G401.6 (cell line): ENCODE measurements around the gene ELF2.
A peak's percentile ranks its signal among the peaks of the same experiment; 100 is the strongest.
"Not testable (repeated sequence)": the region's sequence is repeated elsewhere in the genome, so short reads cannot be mapped to it uniquely, and the experiment has no call there.

Experiments used
- FAIRE-seq: peaks from 2 replicates; lab custom pipeline; 2012; peaks lifted over from hg19 to GRCh38; lab: Jason Lieb, UNC

ELF2 gene

DNA sequence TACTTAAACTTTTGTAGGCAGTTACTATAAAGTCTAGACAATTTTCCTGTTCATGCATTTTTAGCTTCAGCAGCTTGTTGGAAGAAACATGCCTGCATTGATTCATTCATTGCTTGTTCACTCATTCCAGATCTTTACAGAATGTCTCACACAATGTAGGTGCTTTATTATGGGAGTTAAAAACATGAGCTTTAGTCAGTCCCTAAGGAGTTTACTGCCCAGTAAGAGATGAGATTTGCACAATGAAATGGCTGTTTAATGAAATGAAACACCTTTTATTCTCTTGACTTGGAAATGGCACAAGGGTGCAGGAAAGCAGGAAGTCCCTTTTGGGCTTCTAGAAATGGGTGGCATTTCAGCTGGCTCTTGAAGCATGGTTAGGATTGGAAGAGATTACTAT is 158.5 kb downstream of the ELF2 start:
- FAIRE-seq, result no peak

DNA sequence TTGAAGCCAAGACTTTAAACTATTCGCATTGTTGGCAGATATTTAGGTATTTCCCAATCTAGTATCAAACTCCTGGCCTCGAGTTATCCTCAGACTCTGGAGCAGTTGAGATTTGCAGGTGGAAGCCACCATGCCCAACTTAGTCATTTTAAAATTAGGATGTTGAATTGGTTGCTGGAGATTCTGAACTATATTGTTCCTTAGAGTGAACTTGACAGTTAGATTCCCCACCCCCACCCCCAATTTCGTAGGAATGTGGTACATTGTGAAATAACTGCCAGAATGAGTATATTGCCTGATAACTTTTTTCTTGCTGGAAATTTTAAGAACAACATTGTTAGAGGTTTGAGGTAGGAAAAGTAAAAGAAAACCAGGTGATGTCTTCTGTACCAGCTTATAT is 159.2 kb downstream of the ELF2 start:
- FAIRE-seq, result no peak

DNA sequence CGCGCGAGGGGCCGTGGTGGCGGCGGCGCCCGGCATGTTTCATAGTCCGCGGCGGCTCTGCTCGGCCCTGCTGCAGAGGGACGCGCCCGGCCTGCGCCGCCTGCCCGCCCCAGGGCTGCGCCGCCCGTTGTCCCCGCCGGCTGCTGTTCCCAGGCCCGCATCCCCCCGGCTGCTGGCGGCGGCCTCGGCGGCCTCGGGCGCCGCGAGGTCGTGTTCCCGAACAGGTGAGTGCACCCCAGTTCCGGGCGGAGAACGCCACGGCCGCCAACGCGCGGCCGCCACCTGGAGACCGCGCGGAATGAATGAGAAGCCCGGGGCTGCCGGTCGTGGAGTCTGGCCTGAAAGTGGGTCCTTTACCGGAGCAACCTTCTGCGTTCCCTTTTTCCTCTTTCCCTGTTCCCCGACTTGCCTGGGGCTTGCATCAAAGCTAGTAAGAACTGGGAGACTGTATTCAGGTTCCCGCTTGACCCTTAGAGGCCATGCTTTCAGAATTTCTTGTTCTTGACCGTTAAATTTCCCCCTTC is 161.0 kb downstream of the ELF2 start:
- no peak for FAIRE-seq

DNA sequence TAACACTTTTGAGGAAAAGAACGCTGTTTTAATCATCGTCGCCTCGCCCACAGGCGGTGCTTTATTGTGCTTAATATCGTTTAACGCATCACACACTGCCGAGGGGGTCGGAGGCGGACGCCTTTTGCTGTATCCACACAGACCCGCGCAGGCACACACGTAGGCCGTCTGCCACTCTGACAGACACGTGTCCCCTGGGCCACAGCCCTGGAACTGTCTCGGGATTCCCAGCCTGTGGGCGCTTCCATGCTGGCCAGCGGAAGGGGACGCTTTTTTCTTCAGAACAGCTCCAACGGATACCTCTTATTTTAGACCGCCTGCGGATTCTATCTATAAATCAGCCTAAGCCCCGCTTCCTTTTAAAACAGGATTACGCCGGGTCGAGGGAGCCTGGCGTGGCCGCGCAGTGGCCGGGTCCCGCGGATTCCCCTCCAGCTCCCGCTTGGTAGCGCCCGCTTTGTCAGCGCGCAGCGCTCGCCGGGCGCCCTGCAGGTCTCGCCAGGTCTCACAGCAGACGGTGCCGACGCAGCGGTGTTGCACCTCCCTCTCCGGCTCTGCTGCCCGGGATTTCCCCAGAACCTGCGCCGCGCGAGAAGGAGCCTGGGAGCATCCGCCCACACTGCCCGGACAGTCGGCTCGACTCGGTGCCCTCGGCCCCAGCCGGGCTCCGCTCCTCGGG is 161.6 kb downstream of the ELF2 start, which contains the start of gene NOCT:
TSS of gene NOCT (plus strand) at position 513 of the 679 bp plus-strand sequence. CDS start 201 bp downstream, outside the sequence.
- FAIRE-seq, result no peak

DNA sequence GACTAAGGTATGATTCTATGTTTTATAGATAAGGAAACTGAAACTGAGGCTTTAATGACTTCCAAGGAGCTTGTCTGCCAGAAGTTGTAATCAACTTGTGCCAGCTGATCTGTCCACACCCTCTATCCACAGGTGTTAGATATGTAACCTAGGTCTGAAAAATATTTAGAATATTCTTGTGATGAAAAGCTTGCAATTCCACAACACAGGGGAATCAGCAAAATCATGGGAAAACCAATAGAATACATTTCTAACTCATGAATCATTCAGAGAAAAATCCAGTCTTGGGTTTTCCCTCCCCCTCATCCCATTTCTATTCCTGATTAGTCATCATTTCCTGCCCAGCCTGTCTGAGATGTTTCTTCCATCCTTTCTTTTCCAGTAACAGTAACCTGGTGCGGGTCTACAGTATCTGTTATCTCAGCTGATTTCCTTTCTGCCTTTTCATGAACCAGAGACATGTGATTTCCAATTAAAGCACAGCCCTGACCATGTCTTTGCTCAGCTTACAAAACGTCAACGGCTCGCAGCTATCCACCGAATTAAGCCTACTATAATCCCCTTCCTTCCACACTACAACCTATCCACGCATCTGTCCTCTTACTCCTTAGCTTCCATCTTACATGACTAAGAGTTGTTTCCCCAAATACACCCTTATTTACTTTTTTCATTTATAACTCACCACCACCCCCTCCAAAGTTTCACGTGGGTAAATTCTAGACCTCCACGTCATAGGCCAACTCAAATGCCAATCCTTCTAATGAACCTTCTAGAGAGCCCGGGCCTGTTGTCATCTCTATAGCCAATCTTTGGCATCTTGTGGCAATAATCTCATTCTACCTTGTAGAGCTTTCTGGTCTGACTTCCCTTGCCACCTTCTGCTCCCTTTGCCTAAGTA is 162.4 kb downstream of the ELF2 start:
- peak; percentile 93 for FAIRE-seq

DNA sequence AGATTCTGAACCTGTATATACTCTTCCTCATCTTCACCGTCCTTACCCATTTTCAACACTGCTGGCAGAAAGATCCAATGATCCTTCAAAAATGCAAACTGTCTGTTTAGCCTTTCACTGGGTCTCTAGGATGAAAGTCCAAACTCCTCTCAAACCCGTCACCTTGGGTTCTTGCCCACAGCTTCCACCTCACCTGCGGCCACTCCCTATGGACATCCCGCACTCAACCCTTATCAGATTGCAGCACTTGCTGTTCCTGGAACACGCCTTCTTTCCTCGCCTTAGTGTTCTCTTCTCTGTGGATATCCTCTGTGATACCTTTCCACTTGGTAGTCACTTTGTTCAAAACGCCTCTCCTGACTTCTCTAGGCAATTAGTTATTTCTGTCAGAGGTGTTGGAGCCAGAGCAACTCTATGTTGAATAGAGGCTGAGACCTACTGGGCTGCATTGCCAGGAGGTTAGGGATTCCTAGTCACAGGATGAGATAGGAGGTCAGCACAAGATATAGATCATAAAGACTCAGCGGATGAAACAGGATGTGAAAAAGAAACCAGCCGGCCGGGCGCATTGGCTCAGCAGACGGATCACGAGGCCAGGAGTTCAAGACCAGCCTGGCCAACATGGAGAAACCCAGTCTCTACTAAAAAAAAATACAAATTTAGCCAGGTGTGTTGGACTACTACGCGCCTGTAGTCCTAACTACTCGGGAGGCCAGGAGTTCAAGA is 165.6 kb downstream of the ELF2 start:
- no peak for FAIRE-seq

DNA sequence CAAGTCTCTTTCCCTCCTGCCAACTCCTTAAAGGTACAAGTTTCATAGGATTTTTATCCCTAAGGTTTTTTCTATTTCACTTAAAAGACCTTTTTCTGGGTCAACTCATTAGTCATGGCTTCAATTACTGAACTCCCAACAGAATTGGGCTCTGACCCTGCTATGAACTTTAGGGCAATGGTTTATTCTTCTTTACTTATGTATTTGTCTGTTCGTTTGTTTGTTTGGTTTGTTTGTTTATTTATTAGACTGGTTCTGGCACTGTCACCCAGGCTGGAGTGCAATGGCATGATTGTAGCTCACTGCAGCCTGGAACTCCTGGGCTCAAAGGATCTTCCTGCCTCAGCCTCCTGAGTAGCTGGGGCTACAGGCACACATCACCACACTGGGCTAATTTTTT is 167.3 kb downstream of the ELF2 start:
- no peak for FAIRE-seq

DNA sequence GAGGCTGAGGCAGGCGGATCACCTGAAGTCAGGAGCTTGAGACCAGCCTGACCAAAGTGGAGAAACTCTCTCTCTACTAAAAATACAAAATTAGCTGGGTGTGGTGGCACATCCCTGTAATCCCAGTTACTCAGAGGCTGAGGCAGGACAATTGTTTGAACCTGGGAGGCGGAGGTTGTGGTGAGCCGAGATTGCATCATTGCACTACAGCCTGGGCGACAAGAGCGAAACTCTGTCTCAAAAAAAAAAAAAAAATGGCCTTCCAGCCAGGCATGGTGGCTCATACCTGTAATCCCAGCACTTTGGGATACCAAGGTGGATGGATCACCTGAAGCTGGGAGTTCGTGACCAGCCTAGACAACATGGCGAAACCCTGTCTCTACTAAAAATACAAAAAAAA is 168.7 kb downstream of the ELF2 start:
- not testable (repeated sequence) for FAIRE-seq

DNA sequence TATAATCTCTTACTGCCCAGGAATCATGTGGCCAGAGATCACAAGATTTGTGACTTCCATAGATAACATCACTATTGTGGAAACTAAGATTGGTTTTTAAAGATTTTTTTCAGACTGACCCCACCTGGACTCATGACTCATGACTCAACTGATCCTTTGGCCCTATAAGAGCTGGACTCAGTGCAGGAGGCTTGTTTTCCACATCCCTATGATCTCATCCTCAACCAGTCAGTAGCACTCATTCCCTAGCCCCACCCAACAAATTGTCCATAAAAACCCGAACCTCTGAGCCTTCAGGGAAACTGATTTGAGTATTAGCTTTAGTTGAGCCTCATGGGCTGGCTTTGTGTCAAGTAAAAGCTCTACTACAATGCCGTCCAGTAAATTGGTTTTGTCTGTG is 169.4 kb downstream of the ELF2 start:
- FAIRE-seq, result no peak
